AG10803 (cell line): ENCODE data around the gene RAC2.
"Not testable (repeated sequence)": the region's sequence is repeated elsewhere in the genome, so short reads cannot be mapped to it uniquely, and the experiment has no call there.

Experiments
- DNase-seq: peaks from one replicate; pipeline ENCODE4 v3.0.0; 2010; ENCODE audit warnings: low read depth
- H3K4me3 ChIP-seq: 2 replicates; pipeline ENCODE4 v1.5.1; 2011; ENCODE audit warnings: mild to moderate bottlenecking, low read length, control low read depth
- CTCF ChIP-seq: conservative IDR thresholded peaks from 2 replicates; pipeline ENCODE4 v1.5.1; 2011; ENCODE audit warnings: mild to moderate bottlenecking, low read length, control low read depth, inconsistent platforms

Gene RAC2

GRCh38 chr22:37255558-37256006 is 11.5 kb upstream of the RAC2 start:
- no peak overlapping the region for H3K4me3 ChIP-seq
- TF ChIP-seq CTCF, result no peak

GRCh38 chr22:37254867-37255233 is 10.8 kb upstream of the RAC2 start:
- DNase-seq, result no peak
- H3K4me3 ChIP-seq, result no peak overlapping the region
- TF ChIP-seq CTCF, result no peak

More at GRCh38 chr22:37255558-37256006, 11.5 kb upstream of the RAC2 start:
- no peak for DNase-seq

- H3K4me3 ChIP-seq, result no peak overlapping the region
- no peak for TF ChIP-seq CTCF
- DNase-seq, result peak; percentile 51
Measured at GRCh38 chr22:37254209-37254866, 10.3 kb upstream of the RAC2 start.

- no peak overlapping the region for H3K4me3 ChIP-seq
- no peak for DNase-seq
- TF ChIP-seq CTCF, result no peak; the same call in 1 of the 2 replicates
Measured at GRCh38 chr22:37253126-37253660, 9.1 kb upstream of the RAC2 start.

- H3K4me3 ChIP-seq, DNase-seq: not testable (repeated sequence)
Measured at GRCh38 chr22:37251836-37252235, 7.8 kb upstream of the RAC2 start.

- DNase-seq, result no peak
- no peak overlapping the region for H3K4me3 ChIP-seq
- no peak for TF ChIP-seq CTCF
Measured at GRCh38 chr22:37249986-37250385, 5.9 kb upstream of the RAC2 start.

GRCh38 chr22:37248251-37248650 is 4.2 kb upstream of the RAC2 start:
- no peak for DNase-seq
- H3K4me3 ChIP-seq, result no peak overlapping the region
- TF ChIP-seq CTCF, result no peak
